H1 (cell line): Measurements from ENCODE around the gene PRPH2. TPM values are rescaled to one million over a fixed set of nuclear protein-coding genes. Genes with fewer than 3 reads are reported as not detected.

Experiments
- CTCF ChIA-PET: fragments of 300-600 bp; sonication (Branson Sonifier 250); formaldehyde crosslinking; loops from one replicate; lab custom pipeline; 2021; ENCODE audit not compliant: partially characterized antibody; lab: Charles Lee
- POLR2A ChIA-PET: fragments of 300-600 bp; sonication (Branson Sonifier 250); formaldehyde crosslinking; loops from one replicate; lab custom pipeline; 2021; ENCODE audit warnings: inconsistent platforms; ENCODE audit not compliant: partially characterized antibody; lab: Charles Lee
- DNase-seq, 2 experiments: peaks; one replicate each; pipeline versions ENCODE4 v3.0.0 to v3.0.0-alpha.2; 2010 to 2022; ENCODE audit warnings: low spot score in 2 of 2, low read depth in 1 of 2, mixed read lengths in 1 of 2
- FAIRE-seq: peaks from 2 replicates; lab custom pipeline; 2011; peaks lifted over from hg19 to GRCh38; lab: Jason Lieb, UNC
- H2AFZ ChIP-seq: 2 replicates; pipeline ENCODE4 v1.8.1; 2012; ENCODE audit warnings: low read length, inconsistent platforms
- H2AK5ac ChIP-seq: 2 replicates; pipeline ENCODE4 v1.6.1; 2013; ENCODE audit warnings: low read depth, low read length
- H2BK120ac ChIP-seq: replicated peaks from 2 replicates; pipeline ENCODE3; 2013; ENCODE audit warnings: low read depth, low read length, inconsistent platforms
- H2BK12ac ChIP-seq: 2 replicates; pipeline ENCODE4 v1.6.1; 2013; ENCODE audit warnings: low read depth, low read length
- H2BK15ac ChIP-seq: 2 replicates; pipeline ENCODE4 v1.6.1; 2013; ENCODE audit warnings: low read length
- H2BK20ac ChIP-seq: 2 replicates; pipeline ENCODE4 v1.6.1; 2013; ENCODE audit warnings: low read length
- H2BK5ac ChIP-seq: 2 replicates; pipeline ENCODE4 v1.6.1; 2013; ENCODE audit warnings: low read depth, low read length
- H3K14ac ChIP-seq: 2 replicates; pipeline ENCODE4 v1.6.1; 2013; ENCODE audit warnings: inconsistent platforms; ENCODE audit not compliant: insufficient read length
- H3K18ac ChIP-seq: 2 replicates; pipeline ENCODE4 v1.6.1; 2013; ENCODE audit warnings: low read length; ENCODE audit errors: extremely low read depth
- H3K23ac ChIP-seq: 2 replicates; pipeline ENCODE4 v1.6.1; 2013; ENCODE audit warnings: inconsistent platforms; ENCODE audit not compliant: insufficient read length
- H3K23me2 ChIP-seq: 2 replicates; pipeline ENCODE4 v1.6.1; 2013; ENCODE audit warnings: low read depth, low read length
- H3K27ac ChIP-seq: 2 replicates; pipeline ENCODE4 v1.6.1; 2011; ENCODE audit warnings: low read depth, low read length, inconsistent platforms
- H3K27me3 ChIP-seq, 4 experiments: replicated peaks in 1 of 4; 1 replicate in 1 of 4; 2 replicates in 3 of 4; pipeline versions ENCODE4 v1.6.1 to v1.8.1; 2011 to 2013; ENCODE audit warnings: low read length in 3 of 4, mild to moderate bottlenecking in 3 of 4, inconsistent platforms in 2 of 4, mixed read lengths in 2 of 4, moderate library complexity in 1 of 4; ENCODE audit not compliant: control insufficient read depth in 3 of 4, insufficient read depth in 3 of 4; ENCODE audit errors: extremely low read depth in 1 of 4
- H3K36me3 ChIP-seq, 4 experiments: 2 replicates each; pipeline versions ENCODE4 v1.6.1 to v1.8.1; 2011 to 2013; ENCODE audit warnings: mild to moderate bottlenecking in 4 of 4, low read length in 3 of 4, moderate library complexity in 2 of 4, control low read depth in 1 of 4, inconsistent platforms in 1 of 4; ENCODE audit not compliant: insufficient read depth in 4 of 4, control insufficient read depth in 2 of 4
- H3K4ac ChIP-seq: replicated peaks from 2 replicates; pipeline ENCODE3; 2013; ENCODE audit warnings: low read length, low read depth, mixed read lengths, inconsistent platforms; ENCODE audit not compliant: insufficient read length
- H3K4me1 ChIP-seq, 4 experiments: replicated peaks in 1 of 4; 1 replicate in 1 of 4; 2 replicates in 3 of 4; pipeline versions ENCODE4 v1.6.1 to v1.8.1; 2011 to 2013; ENCODE audit warnings: low read length in 3 of 4, inconsistent platforms in 2 of 4, mixed read lengths in 1 of 4; ENCODE audit not compliant: insufficient read depth in 4 of 4, control insufficient read depth in 3 of 4
- H3K4me2 ChIP-seq, 2 experiments: 2 replicates each; pipeline versions ENCODE4 v1.6.1 to v1.8.1; 2011 to 2013; ENCODE audit warnings: low read depth in 2 of 2, low read length in 2 of 2, control low read depth in 1 of 2, inconsistent platforms in 1 of 2, mild to moderate bottlenecking in 1 of 2; ENCODE audit not compliant: insufficient read depth in 1 of 2
- H3K4me3 ChIP-seq, 4 experiments: fragments of 200-600, 300-600 bp in 1 of 4; sonication (generic), shearing (Covaris generic), sonication (Bioruptor Twin) in 1 of 4; 2 replicates each; pipeline versions ENCODE4 v1.5.1 to v1.8.1; 2011 to 2016; ENCODE audit warnings: low read length in 4 of 4, low read depth in 3 of 4, control low read depth in 2 of 4, inconsistent platforms in 2 of 4, mild to moderate bottlenecking in 2 of 4, mixed read lengths in 1 of 4, moderate library complexity in 1 of 4; ENCODE audit not compliant: insufficient read depth in 2 of 4; ENCODE audit errors: extremely low read depth in 1 of 4
- H3K56ac ChIP-seq: replicated peaks from 2 replicates; pipeline ENCODE3; 2013; ENCODE audit warnings: low read depth, mild to moderate bottlenecking, mixed read lengths, low read length, inconsistent platforms; ENCODE audit not compliant: insufficient read length
- H3K79me1 ChIP-seq: 2 replicates; pipeline ENCODE4 v1.6.1; 2013; ENCODE audit warnings: low read depth, low read length, control low read depth
- H3K79me2 ChIP-seq, 2 experiments: 2 replicates each; pipeline versions ENCODE4 v1.6.1 to v1.8.1; 2012 to 2013; ENCODE audit warnings: low read length in 2 of 2, mild to moderate bottlenecking in 2 of 2, inconsistent platforms in 1 of 2; ENCODE audit not compliant: insufficient read depth in 2 of 2, control insufficient read depth in 1 of 2
- H3K9ac ChIP-seq, 4 experiments: replicated peaks in 1 of 4; 1 replicate in 1 of 4; 2 replicates in 3 of 4; pipeline versions ENCODE4 v1.6.1 to v1.8.1; 2011 to 2013; ENCODE audit warnings: low read depth in 3 of 4, low read length in 3 of 4, control low read depth in 2 of 4, mild to moderate bottlenecking in 2 of 4, moderate library complexity in 2 of 4, inconsistent platforms in 1 of 4; ENCODE audit errors: extremely low read depth in 1 of 4
- H3K9me3 ChIP-seq, 2 experiments: 2 replicates each; pipeline versions ENCODE4 v1.6.1 to v1.8.1; 2012 to 2013; ENCODE audit warnings: mild to moderate bottlenecking in 2 of 2, moderate library complexity in 2 of 2, control low read depth in 1 of 2, inconsistent platforms in 1 of 2, low read depth in 1 of 2, low read length in 1 of 2, mixed read lengths in 1 of 2; ENCODE audit not compliant: insufficient read depth in 2 of 2
- H4K20me1 ChIP-seq, 2 experiments: replicated peaks in 1 of 2; 2 replicates each; pipeline versions ENCODE3 to v1.8.1; 2011 to 2013; ENCODE audit warnings: inconsistent platforms in 2 of 2, low read length in 2 of 2, mild to moderate bottlenecking in 1 of 2; ENCODE audit not compliant: insufficient read depth in 2 of 2, control insufficient read depth in 1 of 2
- H4K5ac ChIP-seq: 2 replicates; pipeline ENCODE4 v1.6.1; 2013; ENCODE audit warnings: low read length, low read depth, mixed read lengths, inconsistent platforms; ENCODE audit not compliant: insufficient read length
- H4K8ac ChIP-seq: 2 replicates; pipeline ENCODE4 v1.8.0; 2013; ENCODE audit warnings: mild to moderate bottlenecking, moderate library complexity, low read length, inconsistent platforms; ENCODE audit not compliant: insufficient read depth; ENCODE audit errors: extremely low read depth
- H4K91ac ChIP-seq: replicated peaks from 2 replicates; pipeline ENCODE3; 2013; ENCODE audit warnings: low read length, mixed read lengths, inconsistent platforms; ENCODE audit not compliant: insufficient read length
- ASH2L ChIP-seq: fragments of 200-600, 300-600 bp; sonication (generic); IDR thresholded peaks from one replicate; pipeline ENCODE4 v1.7.1; 2017; ENCODE audit warnings: low read length
- CBX8 ChIP-seq: fragments of 300-800, 300-1000 bp; sonication (generic); IDR thresholded peaks from 2 replicates; pipeline ENCODE4 v1.7.1; 2016; ENCODE audit warnings: low read depth, low read length, borderline replicate concordance
- CHD1 ChIP-seq: IDR thresholded peaks from 2 replicates; pipeline ENCODE4 v1.6.1; 2012; ENCODE audit warnings: low read depth, low read length, improper control_type of control experiment
- CTCF ChIP-seq, 3 experiments: IDR thresholded peaks; 1 replicate in 2 of 3; 2 replicates in 1 of 3; pipeline versions ENCODE4 v1.5.1 to v1.6.1; 2011; ENCODE audit warnings: low read length in 3 of 3, mild to moderate bottlenecking in 3 of 3, inconsistent platforms in 2 of 3, low read depth in 1 of 3, moderate library complexity in 1 of 3; ENCODE audit not compliant: insufficient read depth in 1 of 3; ENCODE audit errors: control extremely low read depth in 1 of 3
- EGR1 ChIP-seq: IDR thresholded peaks from 2 replicates; pipeline ENCODE4 v1.6.1; 2011; ENCODE audit warnings: low read depth, low read length, borderline replicate concordance
- EZH2 ChIP-seq: fragments of 200-600 bp; sonication (generic); IDR thresholded peaks from 2 replicates; pipeline ENCODE4 v1.7.1; 2012; ENCODE audit warnings: low read depth, mild to moderate bottlenecking, moderate library complexity, low read length, inconsistent platforms; ENCODE audit not compliant: severe bottlenecking
- HDAC2 ChIP-seq, 2 experiments: fragments of 300-600 bp in 1 of 2; sonication (generic) in 1 of 2; IDR thresholded peaks; 2 replicates each; pipeline ENCODE4 v1.6.1; 2011 to 2012; ENCODE audit warnings: low read depth in 2 of 2, low read length in 2 of 2, mild to moderate bottlenecking in 2 of 2, moderate library complexity in 2 of 2, borderline replicate concordance in 1 of 2, inconsistent platforms in 1 of 2
- RNF2 ChIP-seq: fragments of 200-900, 300-1000 bp; sonication (generic); IDR thresholded peaks from 2 replicates; pipeline ENCODE4 v1.7.1; 2016; ENCODE audit warnings: borderline replicate concordance, low read depth, mild to moderate bottlenecking, antibody characterized with exemption, low read length; ENCODE audit not compliant: poor library complexity, severe bottlenecking; ENCODE audit errors: missing control alignments
- SIRT6 ChIP-seq: IDR thresholded peaks from one replicate; pipeline ENCODE4 v1.7.1; 2012; ENCODE audit warnings: low read length, inconsistent platforms
- YY1 ChIP-seq: IDR thresholded peaks from 2 replicates; pipeline ENCODE4 v1.6.1; 2011; ENCODE audit warnings: low read depth, mild to moderate bottlenecking, low read length
- ZNF274 ChIP-seq: IDR thresholded peaks from 2 replicates; pipeline ENCODE4 v1.7.0; 2012; ENCODE audit warnings: low read length, borderline replicate concordance; ENCODE audit errors: extremely low read depth
- WGBS, 2 experiments: shearing (Covaris generic) in 1 of 2; methylation state at CpG; one replicate each; pipeline versions ENCODE4 v1.1.6 to v1.1.7; 2013 to 2015; ENCODE audit warnings: low lambda C conversion rate in 2 of 2, mixed read lengths in 2 of 2, inconsistent platforms in 1 of 2, low coverage in 1 of 2, missing lambda C conversion rate in 1 of 2; ENCODE audit not compliant: insufficient replicate concordance in 2 of 2, insufficient coverage in 1 of 2, insufficient read length in 1 of 2; ENCODE audit errors: extremely low coverage in 1 of 2, missing lambda C conversion rate in 1 of 2; 5-methylcytosine and 5-hydroxymethylcytosine counted together
- polyA plus RNA-seq, 7 experiments: library from polyadenylated mRNA; depleted of rRNA in 3 of 7; stranded (reverse) in 5 of 7; unstranded in 2 of 7; fragments of >200 nt in 5 of 7; fragments of 200-250 nt in 2 of 7; gene quantifications; 1 replicate in 5 of 7; 2 replicates in 1 of 7; 4 replicates in 1 of 7; pipeline versions ENCODE4 v1.2.1 to v1.2.3, GENCODE V29; 2011 to 2013; ENCODE audit warnings: missing spikeins in 2 of 7, mixed read lengths in 2 of 7
- total RNA-seq: library from RNA; stranded (reverse); fragmentation: NEBNext Ultra II Directional; extraction: Animal tissue kit (Norgen Biotek cat#: 25700); gene quantifications from 2 replicates; pipeline ENCODE4 v1.2.1, GENCODE V29; 2021

The PRPH2 gene
- total and polyA plus RNA-seq, 2 of the 8 experiments (the other 6 are each of a cell fraction or from before 2014, with no cell fraction given) = 0.23 to 0.65 TPM

DNA sequence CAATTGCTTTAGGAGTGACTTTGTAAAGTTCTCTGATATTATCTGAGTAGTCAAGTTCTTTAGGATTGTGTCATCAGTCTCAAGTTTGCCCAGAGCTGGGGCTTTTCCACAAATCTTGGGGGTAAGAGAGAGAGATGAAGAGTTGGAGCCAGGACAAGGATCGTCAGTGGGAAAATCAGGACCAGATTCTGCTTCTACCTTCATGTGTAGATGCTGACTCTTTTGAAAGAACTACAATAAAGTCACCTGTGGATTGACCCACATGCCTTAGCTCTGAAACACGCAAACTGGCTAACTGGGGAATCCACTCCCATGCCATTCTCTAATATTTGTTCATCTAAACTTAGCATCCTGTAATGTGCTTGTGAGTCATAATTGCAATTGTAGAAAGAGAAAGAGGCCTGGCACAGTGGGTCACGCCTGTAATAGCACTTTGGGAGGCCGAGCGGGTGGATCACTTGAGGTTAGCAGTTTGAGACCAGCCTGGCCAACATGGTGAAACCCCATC is 43.8 kb upstream of the PRPH2 start:
- Histone ChIP-seq H4K8ac (no peak overlapping the region), H3K4ac (no peak overlapping the region), H2BK15ac (no peak overlapping the region), H3K14ac (no peak overlapping the region), H4K91ac (no peak overlapping the region), H2AFZ (no peak overlapping the region), H3K23me2 (no peaks in the 10 kb centered on the region), H2BK20ac (no peak overlapping the region), H3K9ac (no peak overlapping the region), H3K4me3 (no peak overlapping the region), H2BK120ac (no peak overlapping the region), H2BK5ac (no peak overlapping the region), H4K20me1 (no peaks in the 10 kb centered on the region), H3K79me1 (peaks cover 2% of the 10 kb centered on the region), H3K79me2 (no peaks in the 10 kb centered on the region), H3K36me3 (no peaks in the 10 kb centered on the region; a peak in 1 of 8 replicates), H3K23ac (no peak overlapping the region), H3K9me3 (no peaks in the 10 kb centered on the region), H3K56ac (no peak overlapping the region), H3K4me2 (no peak overlapping the region), H2AK5ac (no peak overlapping the region), H3K27me3 (no peaks in the 10 kb centered on the region; a peak in 1 of 7 replicates), H3K27ac (no peak overlapping the region), H3K4me1 (peaks cover 0 to 11% (median 6%) of the 10 kb centered on the region in 4 experiments; a peak in 5 of 7 replicates), H3K18ac (no peak overlapping the region), H2BK12ac (no peak overlapping the region), H4K5ac (no peak overlapping the region)
- 94% methylated on average over 5 of the region's 5 CpGs; no CpG with 5 or more reads in 1 of the 2 experiments for WGBS, 2 experiments
- CTCF ChIA-PET = no interaction called here
- POLR2A ChIA-PET = interaction anchor here (0.7 to 16.3 kb wide), 3 partner anchors 11 to 18 kb away, joined by 3 to 268 read pairs (median 61); partner anchors contain the start of gene BICRAL
- DNase-seq (no peak), FAIRE-seq (no peak)
- no peak for TF ChIP-seq EZH2
- TF ChIP-seq RNF2 = no peak
- TF ChIP-seq CTCF (IDR thresholded peaks at IDR 0.05; ENCODE audit: control extremely low read depth in 1 of 3, insufficient read depth in 1 of 3, low read depth in 1 of 3, low read length in 3 of 3) = no peak
- TF ChIP-seq EGR1 = no peak
- TF ChIP-seq CHD1 = no peak
- TF ChIP-seq HDAC2 (IDR thresholded peaks at IDR 0.05; ENCODE audit: borderline replicate concordance in 1 of 2, low read depth in 2 of 2, low read length in 2 of 2) = no peak
- TF ChIP-seq ASH2L = no peak
- no peak for TF ChIP-seq YY1
- no peak for TF ChIP-seq SIRT6
- TF ChIP-seq CBX8 = no peak
- no peak for TF ChIP-seq ZNF274
